GM21360 (cell line): Measurements from ENCODE around the gene C17orf107.
"Not testable (repeated sequence)": the region's sequence is repeated elsewhere in the genome, so short reads cannot be mapped to it uniquely, and the experiment has no call there.

ENCODE experiments used
- ATAC-seq: cut with Tn5 transposase; IDR thresholded peaks from one replicate; pipeline ENCODE4 v1.9.1; 2021; ENCODE audit warnings: mild to moderate bottlenecking, moderate library complexity; ENCODE audit not compliant: unreplicated experiment

The C17orf107 gene

GRCh38 chr17:4899341-4900230, at the start of gene C17orf107:
TSS of gene C17orf107 (plus strand) at chr17:4899536. CDS start at chr17:4899763, 227 bp downstream.
- ATAC-seq = no peak

GRCh38 chr17:4850246-4850645, 49.1 kb upstream of the C17orf107 start:
- no peak for ATAC-seq

- ATAC-seq = no peak
Measured at GRCh38 chr17:4851084-4851483, 48.3 kb upstream of the C17orf107 start.

- ATAC-seq = no peak
Measured at GRCh38 chr17:4852567-4853207, 46.6 kb upstream of the C17orf107 start.

- no peak for ATAC-seq
Measured at GRCh38 chr17:4853208-4853671, 46.1 kb upstream of the C17orf107 start.

- no peak for ATAC-seq
Measured at GRCh38 chr17:4854111-4854681, 45.1 kb upstream of the C17orf107 start.

GRCh38 chr17:4856271-4856936, 42.9 kb upstream of the C17orf107 start:
- no peak for ATAC-seq

GRCh38 chr17:4856937-4857314, 42.4 kb upstream of the C17orf107 start:
- no peak for ATAC-seq

- ATAC-seq = not testable (repeated sequence)
Measured at GRCh38 chr17:4857347-4857746, 42.0 kb upstream of the C17orf107 start.

- ATAC-seq = no peak
Measured at GRCh38 chr17:4858068-4858881, 41.1 kb upstream of the C17orf107 start.

GRCh38 chr17:4858882-4859260, 40.5 kb upstream of the C17orf107 start:
- ATAC-seq = no peak

- ATAC-seq = no peak
Measured at GRCh38 chr17:4859816-4860625, 39.3 kb upstream of the C17orf107 start.

- no peak for ATAC-seq
Measured at GRCh38 chr17:4860651-4861050, 38.7 kb upstream of the C17orf107 start.

- ATAC-seq = no peak
Measured at GRCh38 chr17:4861052-4861451, 38.3 kb upstream of the C17orf107 start.

GRCh38 chr17:4862720-4863119, 36.6 kb upstream of the C17orf107 start:
- ATAC-seq = no peak

GRCh38 chr17:4863321-4863720, 36.0 kb upstream of the C17orf107 start:
- no peak for ATAC-seq

- not testable (repeated sequence) for ATAC-seq
Measured at GRCh38 chr17:4867535-4867934, 31.8 kb upstream of the C17orf107 start.

GRCh38 chr17:4869058-4869998, 30.0 kb upstream of the C17orf107 start:
- not testable (repeated sequence) for ATAC-seq
